MG63 (cell line): ENCODE measurements around the gene AUNIP. TPM values are rescaled to one million over a fixed set of nuclear protein-coding genes. Genes with fewer than 3 reads are reported as not detected.

ENCODE experiments used
- DNase-seq: peaks from one replicate; pipeline ENCODE4 v3.0.0-alpha.2; 2020
- H3K27me3 ChIP-seq: fragments of 250-450 bp; sonication (Bioruptor Pico); 2 replicates; pipeline ENCODE4 v1.5.1; 2020; ENCODE audit warnings: mild to moderate bottlenecking, moderate library complexity
- H3K36me3 ChIP-seq: fragments of 250-450 bp; sonication (Bioruptor Pico); 2 replicates; pipeline ENCODE4 v1.5.1; 2020; ENCODE audit warnings: mild to moderate bottlenecking, moderate library complexity
- H3K4me3 ChIP-seq: fragments of 250-450 bp; sonication (Bioruptor Pico); 2 replicates; pipeline ENCODE4 v1.5.1; 2020; ENCODE audit warnings: mild to moderate bottlenecking, moderate library complexity
- H3K9me3 ChIP-seq: fragments of 250-450 bp; sonication (Bioruptor Pico); 2 replicates; pipeline ENCODE4 v1.5.1; 2020; ENCODE audit warnings: mild to moderate bottlenecking, moderate library complexity
- total RNA-seq: library from RNA; depleted of rRNA; stranded (reverse); fragments of >200 nt; shearing (Covaris generic); gene quantifications from 2 replicates; pipeline ENCODE4 v1.2.3, GENCODE V29; 2014; ENCODE audit warnings: low replicate concordance

AUNIP gene
- total RNA-seq, 1 experiment from 2014 or later, result 20.6 TPM

DNA sequence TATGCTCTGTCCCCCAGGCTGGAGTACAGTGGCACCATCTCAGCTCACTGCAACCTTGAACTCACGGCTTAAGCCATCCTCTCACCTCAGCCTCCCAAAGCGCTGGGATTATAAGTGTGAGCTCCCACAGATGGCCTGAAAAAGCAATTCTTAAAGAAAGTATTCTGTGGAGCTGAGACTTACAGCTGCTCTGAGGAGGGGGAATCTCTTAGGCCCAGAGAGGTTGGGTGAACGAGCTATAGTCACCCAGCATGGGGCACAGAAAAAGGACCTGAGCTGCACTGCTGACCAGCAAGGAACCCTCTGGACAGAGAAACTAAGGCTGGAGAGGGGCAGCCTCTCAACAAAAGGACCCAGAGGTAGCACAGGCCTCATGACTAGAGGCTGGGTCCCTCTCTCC, 15.0 kb upstream of the AUNIP start:
- H3K27me3 ChIP-seq, result no peaks in the 10 kb centered on the region

DNA sequence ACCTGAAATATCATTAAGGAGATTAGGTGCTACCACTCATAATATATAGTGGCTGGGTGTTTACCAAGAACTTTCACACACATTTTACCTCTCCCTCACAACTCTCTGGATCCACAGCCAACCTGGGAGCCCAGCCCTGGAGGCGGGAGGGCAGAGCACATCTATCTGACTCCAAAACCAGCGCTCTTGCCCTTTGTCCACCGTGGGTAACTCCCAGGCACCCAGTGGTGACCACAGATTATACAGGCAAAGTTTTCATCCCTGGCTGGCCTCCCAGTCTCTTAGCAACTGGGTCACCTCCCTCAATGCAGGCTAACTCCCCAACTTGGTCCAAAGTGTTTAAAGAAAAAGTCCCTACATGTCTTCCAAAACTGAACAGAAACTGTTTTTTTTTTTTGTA, 13.9 kb upstream of the AUNIP start:
- no peak for DNase-seq

More for the DNA sequence above, 15.0 kb upstream of the AUNIP start:
- Histone ChIP-seq H3K4me3 (peak overlapping the region; percentile 67; the same call in 1 of the 2 replicates), H3K9me3 (no peaks in the 10 kb centered on the region), H3K36me3 (no peaks in the 10 kb centered on the region)
- no peak for DNase-seq

GRCh38 chr1:25872713-25873112, 13.5 kb upstream of the AUNIP start:
- no peaks in the 10 kb centered on the region for H3K9me3 ChIP-seq
- H3K36me3 ChIP-seq, result no peaks in the 10 kb centered on the region
- no peaks in the 10 kb centered on the region for H3K27me3 ChIP-seq
- H3K4me3 ChIP-seq, result no peak overlapping the region
- no peak for DNase-seq

More for the DNA sequence above, 13.9 kb upstream of the AUNIP start:
- Histone ChIP-seq H3K9me3 (no peaks in the 10 kb centered on the region), H3K4me3 (no peak overlapping the region), H3K36me3 (no peaks in the 10 kb centered on the region), H3K27me3 (no peaks in the 10 kb centered on the region)

DNA sequence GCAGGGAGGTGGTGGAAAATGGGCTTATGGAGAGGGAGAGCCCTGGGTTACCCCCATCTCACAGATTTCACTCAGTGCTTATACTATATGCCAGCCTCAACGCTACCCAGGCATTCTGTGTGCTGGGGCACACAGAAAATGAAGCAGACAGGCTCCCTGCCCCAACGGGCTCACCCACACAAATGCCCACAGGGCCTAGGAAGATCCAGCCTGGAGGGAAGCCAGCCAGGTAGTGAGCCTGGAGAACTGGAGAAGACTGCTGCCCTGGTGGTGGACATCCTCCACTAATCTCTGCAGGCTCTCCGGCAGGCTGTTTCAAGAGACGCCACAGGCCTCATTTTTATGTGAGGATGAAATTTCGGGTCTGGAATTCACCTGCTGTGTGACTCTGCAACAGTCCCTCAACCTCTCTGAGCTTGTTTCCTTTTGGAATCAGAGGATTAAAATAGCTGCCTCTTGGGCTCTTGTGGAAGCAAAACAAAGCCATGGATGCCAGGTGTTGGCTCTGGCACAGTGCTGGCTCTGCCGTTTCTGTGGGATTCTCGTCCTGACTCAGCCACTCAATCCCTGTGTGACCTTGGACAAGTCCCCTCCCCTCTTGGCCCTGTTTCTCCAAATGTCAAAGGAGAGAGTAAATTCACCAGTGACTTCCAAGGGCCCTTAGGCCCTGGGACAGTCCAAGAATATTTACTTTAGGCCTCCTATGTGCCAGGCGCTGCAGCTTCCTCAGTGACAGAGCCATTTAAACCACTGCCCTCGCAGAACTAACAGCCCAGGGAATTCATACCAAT, 12.6 kb upstream of the AUNIP start:
- peak; percentile 61 for DNase-seq
- Histone ChIP-seq H3K4me3 (no peak overlapping the region), H3K27me3 (no peaks in the 10 kb centered on the region), H3K9me3 (no peaks in the 10 kb centered on the region), H3K36me3 (no peaks in the 10 kb centered on the region; the same call in 1 of the 2 replicates)

DNA sequence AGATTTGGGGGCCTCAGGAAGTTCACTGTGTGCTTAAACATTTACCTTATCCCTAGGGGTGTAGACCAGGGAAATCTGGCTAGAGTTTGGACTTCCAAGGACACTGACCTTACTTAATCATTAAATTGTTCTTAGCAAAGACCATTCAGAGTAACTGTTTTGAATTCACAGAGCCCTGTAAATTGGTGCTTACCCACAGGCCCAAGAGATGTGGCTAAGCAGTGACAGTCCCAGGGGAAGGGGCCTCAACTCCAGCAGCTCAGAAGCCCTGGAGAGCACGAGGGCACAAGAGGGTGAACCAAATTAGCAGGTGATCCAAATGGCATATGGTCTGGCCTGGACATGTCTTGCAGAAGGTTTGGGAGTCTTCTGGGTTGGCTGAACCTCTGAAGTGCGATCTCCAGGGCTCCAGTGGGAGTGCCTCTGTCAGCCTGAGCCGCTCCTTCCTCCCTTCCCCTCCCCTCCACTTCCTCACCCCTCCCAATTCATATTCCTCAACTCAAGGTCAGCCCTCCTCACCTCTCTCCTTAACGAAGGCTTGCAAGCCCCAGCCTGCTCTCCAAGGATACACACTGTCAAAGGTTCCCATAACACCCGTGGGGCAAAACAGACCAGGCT, 11.9 kb upstream of the AUNIP start:
- Histone ChIP-seq H3K9me3 (no peaks in the 10 kb centered on the region), H3K4me3 (no peak overlapping the region), H3K27me3 (no peaks in the 10 kb centered on the region), H3K36me3 (no peaks in the 10 kb centered on the region; the same call in 1 of the 2 replicates)
- DNase-seq, result no peak

GRCh38 chr1:25870614-25871013, 11.4 kb upstream of the AUNIP start:
- H3K36me3 ChIP-seq, result no peaks in the 10 kb centered on the region; the same call in 1 of the 2 replicates
- no peaks in the 10 kb centered on the region for H3K9me3 ChIP-seq
- no peaks in the 10 kb centered on the region for H3K27me3 ChIP-seq
- no peak for DNase-seq
- H3K4me3 ChIP-seq, result no peak overlapping the region

DNA sequence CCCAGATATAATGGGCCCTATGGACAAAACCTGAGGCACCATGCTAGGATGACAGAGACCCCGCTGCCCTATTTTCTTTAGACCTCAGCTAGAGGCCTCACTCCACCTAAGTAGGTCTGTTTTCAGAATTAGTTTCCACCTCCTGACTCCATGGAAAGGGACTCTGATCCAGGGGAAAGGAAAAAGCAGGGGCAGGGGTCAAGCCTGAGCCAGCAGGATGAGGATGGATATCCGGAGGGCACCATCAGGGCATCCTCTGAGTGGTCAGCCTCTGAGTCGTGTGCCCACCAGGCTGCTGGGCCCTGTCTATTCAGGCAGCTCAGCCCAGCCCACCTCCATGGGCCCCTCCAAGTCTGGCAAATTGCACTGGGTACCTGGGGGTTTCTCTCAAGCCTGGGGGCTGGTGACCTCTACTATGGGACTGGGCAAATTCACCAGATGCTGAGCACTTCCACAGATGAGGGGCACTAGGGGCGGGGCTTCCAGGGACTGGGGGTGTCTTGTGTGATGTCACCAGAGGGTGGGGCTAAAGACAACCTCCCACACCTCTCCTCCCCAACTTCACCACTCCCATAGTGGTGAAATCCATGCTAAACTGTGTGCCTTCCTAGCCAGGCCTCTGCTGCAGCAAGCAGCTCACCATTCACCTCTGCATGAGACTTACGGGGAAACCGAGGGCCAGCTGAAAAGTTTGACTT, 10.8 kb upstream of the AUNIP start:
- H3K27me3 ChIP-seq, result no peaks in the 10 kb centered on the region
- no peaks in the 10 kb centered on the region for H3K9me3 ChIP-seq
- H3K36me3 ChIP-seq, result no peaks in the 10 kb centered on the region; the same call in 1 of the 2 replicates
- no peak overlapping the region for H3K4me3 ChIP-seq
- no peak for DNase-seq

DNA sequence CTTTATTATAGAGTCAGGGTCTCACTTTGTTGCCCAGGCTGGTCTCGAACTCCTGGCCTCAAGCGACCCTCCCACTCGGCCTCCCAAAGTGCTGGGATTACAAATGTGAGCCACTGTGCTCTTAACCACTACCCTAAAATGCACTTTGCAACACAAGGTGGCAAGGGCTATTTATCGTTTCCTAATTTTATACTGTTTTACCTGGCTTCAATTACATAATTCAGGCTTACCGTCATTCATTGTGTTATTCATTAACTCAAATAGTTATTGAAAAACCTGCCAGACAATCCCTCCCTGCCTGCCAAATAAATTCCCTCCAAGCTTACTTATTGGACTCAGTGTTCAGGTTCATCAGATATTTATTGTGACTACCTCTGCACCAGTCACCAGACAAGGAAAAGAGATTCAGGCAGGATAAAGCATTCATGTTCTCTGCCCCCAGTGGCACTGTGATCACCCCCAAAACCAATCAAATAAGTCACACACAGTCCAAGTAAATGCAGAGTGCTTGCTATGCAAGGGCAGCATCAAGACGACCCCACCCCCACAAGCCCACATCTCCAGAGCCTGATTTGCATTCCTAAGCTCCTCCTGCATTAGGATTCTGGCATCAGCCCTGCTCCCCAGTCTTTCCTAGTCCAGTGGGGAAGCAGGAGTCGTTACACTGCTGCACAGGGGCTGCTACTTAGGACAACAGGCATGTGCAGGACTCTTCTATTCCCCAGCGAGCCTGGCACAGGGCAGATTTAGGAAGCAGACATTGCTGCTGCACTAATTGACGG, 8.1 kb upstream of the AUNIP start:
- Histone ChIP-seq H3K4me3 (no peak overlapping the region), H3K9me3 (no peaks in the 10 kb centered on the region), H3K36me3 (no peaks in the 10 kb centered on the region; the same call in 1 of the 2 replicates), H3K27me3 (no peaks in the 10 kb centered on the region)
- no peak for DNase-seq

- Histone ChIP-seq H3K4me3 (no peak overlapping the region), H3K27me3 (no peaks in the 10 kb centered on the region), H3K36me3 (no peaks in the 10 kb centered on the region; the same call in 1 of the 2 replicates), H3K9me3 (no peaks in the 10 kb centered on the region)
- DNase-seq, result no peak
Observed at GRCh38 chr1:25866288-25866687, 7.0 kb upstream of the AUNIP start.

DNA sequence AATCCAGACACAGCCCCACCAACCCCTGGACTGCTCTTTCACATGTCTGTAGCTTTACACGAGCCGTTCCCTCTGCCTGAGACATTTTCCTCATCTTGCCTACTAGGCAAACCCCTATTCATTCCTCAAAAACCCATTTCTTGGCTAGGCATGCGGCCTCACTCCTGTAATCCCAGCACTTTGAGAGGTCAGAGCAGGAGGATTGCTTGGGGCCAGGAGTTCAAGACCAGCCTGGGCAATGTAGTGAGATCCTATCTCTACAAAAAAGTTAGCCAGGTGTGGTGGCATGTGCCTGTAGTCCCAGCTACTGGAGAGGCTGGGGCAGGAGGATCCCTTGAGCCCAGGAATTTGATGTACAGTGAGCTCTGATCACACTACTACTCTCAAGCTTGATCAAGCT, 5.2 kb upstream of the AUNIP start:
- Histone ChIP-seq H3K9me3 (no peaks in the 10 kb centered on the region; the same call in 1 of the 2 replicates), H3K4me3 (no peak overlapping the region), H3K27me3 (no peaks in the 10 kb centered on the region), H3K36me3 (no peaks in the 10 kb centered on the region; the same call in 1 of the 2 replicates)
- no peak for DNase-seq

DNA sequence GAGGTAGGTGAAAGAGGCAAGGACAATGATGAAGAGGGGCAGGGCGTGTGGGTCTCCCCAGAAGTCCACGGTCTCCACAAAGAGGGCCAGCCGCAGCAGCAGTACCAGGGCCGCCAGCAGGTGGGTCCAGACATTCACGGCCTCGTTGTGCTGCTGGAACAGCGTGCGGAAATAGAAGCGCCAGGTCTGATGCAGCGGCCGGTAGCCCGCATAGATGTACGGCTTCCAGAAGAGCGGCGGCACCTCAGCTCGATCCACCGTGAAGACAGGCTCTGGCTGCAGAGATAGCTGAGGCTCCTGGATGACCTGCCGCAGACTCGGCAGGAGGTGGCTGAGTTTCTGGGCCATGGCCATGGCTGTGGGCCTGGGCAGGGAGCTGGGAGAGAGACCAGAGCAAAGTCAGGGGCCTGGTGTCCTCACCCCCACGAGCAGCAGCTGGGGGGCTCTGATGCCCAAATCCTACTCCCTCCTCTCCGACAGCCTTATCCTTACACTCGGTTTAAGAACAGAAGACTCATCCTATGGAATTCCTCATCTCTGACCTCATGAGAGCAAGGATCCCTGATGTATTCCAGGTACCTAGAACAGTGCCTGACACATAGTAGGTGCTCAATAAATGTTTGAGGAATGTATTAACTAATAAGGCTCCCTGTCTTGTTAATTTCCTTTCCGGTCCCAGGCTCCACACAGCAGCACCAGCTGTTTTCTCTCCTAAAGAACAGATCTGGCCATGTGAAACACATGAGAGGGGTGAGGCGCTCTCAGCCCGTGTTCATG, 4.4 kb upstream of the AUNIP start:
- Histone ChIP-seq H3K4me3 (no peak overlapping the region), H3K27me3 (no peaks in the 10 kb centered on the region), H3K9me3 (no peaks in the 10 kb centered on the region; the same call in 1 of the 2 replicates), H3K36me3 (no peaks in the 10 kb centered on the region; the same call in 1 of the 2 replicates)
- no peak for DNase-seq

DNA sequence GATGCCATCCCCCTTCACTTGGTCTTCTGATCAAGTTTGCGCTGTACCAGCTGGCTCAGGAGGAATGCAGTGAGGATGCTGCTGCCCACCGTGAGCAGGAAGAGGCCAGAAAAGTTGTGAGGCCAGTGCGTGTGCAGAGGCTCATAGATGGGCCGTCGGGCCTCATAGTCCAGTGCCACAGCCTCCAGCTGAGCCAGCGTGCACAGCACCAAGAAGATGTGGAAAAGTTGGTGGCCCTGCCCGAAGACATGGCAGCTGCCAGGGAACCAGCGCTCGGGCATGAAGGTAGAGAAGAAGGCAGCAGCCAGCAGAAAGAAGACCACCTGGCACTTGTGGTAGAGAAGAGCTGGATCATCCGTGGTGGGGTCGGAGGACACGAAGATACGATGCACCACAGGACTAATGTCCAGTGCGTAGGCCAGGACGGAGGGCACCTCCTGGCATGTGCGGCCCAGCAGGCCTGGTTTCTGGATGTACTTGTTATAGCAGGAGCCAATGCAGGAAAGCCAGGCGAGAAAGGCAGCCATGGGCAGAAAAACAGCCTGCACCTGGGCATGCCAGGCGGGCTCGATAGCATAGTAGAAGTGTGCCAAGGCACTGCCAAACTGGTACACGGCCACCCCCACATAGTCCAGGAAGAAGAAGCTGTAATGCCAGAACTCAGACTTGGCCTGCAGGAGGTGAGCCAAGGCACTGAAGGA, 3.7 kb upstream of the AUNIP start:
- no peak for DNase-seq
- Histone ChIP-seq H3K27me3 (no peaks in the 10 kb centered on the region), H3K36me3 (no peaks in the 10 kb centered on the region; the same call in 1 of the 2 replicates), H3K9me3 (no peaks in the 10 kb centered on the region; the same call in 1 of the 2 replicates), H3K4me3 (no peak overlapping the region)

GRCh38 chr1:25861316-25862286, 2.3 kb upstream of the AUNIP start:
- Histone ChIP-seq H3K4me3 (no peak overlapping the region), H3K36me3 (no peaks in the 10 kb centered on the region), H3K27me3 (no peaks in the 10 kb centered on the region), H3K9me3 (no peaks in the 10 kb centered on the region; the same call in 1 of the 2 replicates)
- no peak for DNase-seq

DNA sequence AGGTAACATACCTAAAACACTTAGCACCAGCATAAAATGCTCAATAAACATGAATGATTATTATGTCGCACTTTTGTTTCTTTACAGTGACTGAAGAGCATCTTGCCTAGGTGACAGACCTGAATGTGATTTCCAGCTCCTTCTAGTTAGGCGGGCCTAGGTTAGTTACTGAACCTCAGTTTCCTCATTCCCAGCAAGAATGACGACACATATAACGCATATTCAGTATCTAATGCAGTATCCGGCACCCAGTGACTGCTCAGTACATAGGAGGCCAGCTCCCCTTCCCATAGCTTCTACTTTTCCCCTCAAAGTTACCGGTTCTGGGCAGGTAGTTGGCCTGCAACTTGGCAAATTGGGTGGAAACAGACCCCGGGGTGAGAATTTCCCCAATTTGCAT, 763 bp downstream of the AUNIP start:
- no peak for DNase-seq
- Histone ChIP-seq H3K4me3 (peak overlapping the region; percentile 85), H3K9me3 (no peaks in the 10 kb centered on the region; the same call in 1 of the 2 replicates), H3K27me3 (no peaks in the 10 kb centered on the region), H3K36me3 (peaks cover 2% of the 10 kb centered on the region; the same call in 1 of the 2 replicates)
